A549 treated with AZD2906 at 1 μM for 4 hours (cell line): ENCODE data around the gene MFAP3. TPM values are rescaled to one million over a fixed set of nuclear protein-coding genes. Genes with fewer than 3 reads are reported as not detected.

ENCODE experiments used
- total RNA-seq: library from RNA; stranded (reverse); fragments of 200-300 nt; extraction: Qiagen RNA extraction; gene quantifications from 5 replicates; pipeline ENCODE4 v1.2.3, GENCODE V29; 2022

Gene MFAP3
- total RNA-seq, result 19.1 to 38.9 TPM (median 22.8 TPM) in 5 replicates

DNA sequence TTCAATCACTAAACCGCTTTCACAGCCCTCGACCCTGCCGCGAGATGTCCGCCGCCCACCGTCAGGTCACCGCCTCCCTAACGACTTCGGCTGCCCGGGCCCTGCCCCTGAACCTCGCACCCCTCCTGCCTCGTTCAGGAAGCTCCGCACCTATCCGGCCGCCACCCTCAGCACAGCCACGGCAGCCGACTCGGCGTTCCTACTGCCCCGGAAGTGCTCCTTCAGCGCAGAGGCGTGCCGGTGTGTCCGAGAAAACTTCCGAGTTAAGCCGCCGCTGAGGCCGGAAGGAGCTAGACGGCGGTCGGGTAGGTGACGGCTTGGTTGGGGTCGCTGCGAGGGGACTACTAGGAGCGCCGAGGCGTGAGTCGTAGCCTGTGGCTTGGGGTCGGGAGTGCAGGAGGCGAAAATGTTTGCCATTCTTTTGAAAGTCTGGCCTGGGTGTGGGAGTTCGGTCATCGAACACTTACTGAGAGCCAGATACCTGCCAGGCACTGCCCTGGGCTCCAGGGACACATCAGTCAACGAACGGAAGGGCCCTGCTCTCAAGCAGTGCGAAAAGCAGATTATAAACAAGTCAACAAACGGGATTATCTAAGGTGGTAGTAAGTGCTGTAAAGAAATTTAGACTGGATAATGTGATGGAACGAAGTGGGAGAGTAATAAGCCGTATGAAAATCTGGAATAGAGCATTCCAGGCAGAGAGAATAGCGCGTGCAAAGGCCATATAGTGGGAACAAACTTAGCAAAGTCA lies at the start of gene MFAP3, which contains the start of gene FAM114A2:
TSS of gene MFAP3 (plus strand) at position 261 of the 751 bp plus-strand sequence. CDS start 10,756 bp downstream, outside the sequence.
TSS of gene FAM114A2 (minus strand) at position 204 of the 751 bp plus-strand sequence. CDS start 3,957 bp downstream, outside the sequence.

Other genes with a start within 250 kb of the MFAP3 start
- 8.8 to 14.2 TPM (median 9.8 TPM) in 5 replicates for gene FAM114A2, start 57 bp upstream of the MFAP3 start, total RNA-seq
- 75.1 to 107 TPM (median 89.1 TPM) in 5 replicates for gene GALNT10, start 151.8 kb downstream of the MFAP3 start, total RNA-seq